ENCODE results near the gene SPATS2. TPM values are rescaled to one million over a fixed set of nuclear protein-coding genes. Genes with fewer than 3 reads are reported as not detected.

SPATS2 gene
- total RNA-seq, 4 donors from 2014 or later = 5.3 to 7.8 (median 6.7) TPM

- no peaks in the 10 kb centered on the region for H3K36me3 ChIP-seq
- peaks cover 8 to 14% of the 10 kb centered on the region in 2 donors for H3K4me1 ChIP-seq
- no peak overlapping the region for H3K27ac ChIP-seq
- H3K27me3 ChIP-seq = peaks cover 28 to 35% (median 35%) of the 10 kb centered on the region in 3 donors
- no peak for ATAC-seq
- DNase-seq = no peak
- intact Hi-C loops (cut with DNase I; ENCODE audit: low total_unique reads) = no loop called here
- no peaks in the 10 kb centered on the region for H3K9me3 ChIP-seq
- in situ Hi-C loops (cut with MboI; ENCODE audit: low sequenced_read_pairs in 4 of 4) = no loop called here
- TF ChIP-seq CTCF (IDR thresholded peaks at IDR 0.05 in 4 of 5, conservative IDR thresholded peaks at IDR 0.05 in 1 of 5) (no peak), POLR2A (IDR thresholded peaks at IDR 0.05) (no peak)
- H3K4me3 ChIP-seq = no peak overlapping the region
These were observed 172.4 kb downstream of the SPATS2 start for GRCh38 chr12:49539406-49540228.

- no peak for ATAC-seq
- intact Hi-C loops (cut with DNase I; ENCODE audit: low total_unique reads) (no loop called here), in situ Hi-C loops (cut with MboI; ENCODE audit: low sequenced_read_pairs in 4 of 4) (no loop called here)
- no peak for DNase-seq
- Histone ChIP-seq H3K4me1 (peaks cover 8 to 14% of the 10 kb centered on the region in 2 donors), H3K36me3 (no peaks in the 10 kb centered on the region), H3K27ac (no peak overlapping the region), H3K27me3 (peaks cover 28 to 35% (median 35%) of the 10 kb centered on the region in 3 donors), H3K4me3 (no peak overlapping the region), H3K9me3 (no peaks in the 10 kb centered on the region)
- TF ChIP-seq CTCF (IDR thresholded peaks at IDR 0.05 in 4 of 5, conservative IDR thresholded peaks at IDR 0.05 in 1 of 5) (no peak), POLR2A (IDR thresholded peaks at IDR 0.05) (no peak)
These were observed 173.2 kb downstream of the SPATS2 start for GRCh38 chr12:49540229-49541139.

GRCh38 chr12:49541140-49541861, 174.0 kb downstream of the SPATS2 start:
- Histone ChIP-seq H3K27me3 (peaks cover 28 to 37% (median 32%) of the 10 kb centered on the region in 3 donors), H3K36me3 (no peaks in the 10 kb centered on the region), H3K27ac (no peak overlapping the region), H3K9me3 (no peaks in the 10 kb centered on the region), H3K4me1 (peaks cover 8 to 14% of the 10 kb centered on the region in 2 donors), H3K4me3 (no peak overlapping the region)
- DNase-seq (no peak), ATAC-seq (no peak)
- intact Hi-C loops (cut with DNase I; ENCODE audit: low total_unique reads) (no loop called here), in situ Hi-C loops (cut with MboI; ENCODE audit: low sequenced_read_pairs in 4 of 4) (no loop called here)
- no peak for TF ChIP-seq POLR2A (IDR thresholded peaks at IDR 0.05)
- TF ChIP-seq CTCF (IDR thresholded peaks at IDR 0.05 in 4 of 5, conservative IDR thresholded peaks at IDR 0.05 in 1 of 5) = no peak

- DNase-seq = no peak
- no peak overlapping the region for H3K27ac ChIP-seq
- H3K27me3 ChIP-seq = peaks cover 24 to 35% (median 30%) of the 10 kb centered on the region in 3 donors
- in situ Hi-C loops (cut with MboI; ENCODE audit: low sequenced_read_pairs in 4 of 4) = no loop called here
- no peak overlapping the region for H3K4me3 ChIP-seq
- intact Hi-C loops (cut with DNase I; ENCODE audit: low total_unique reads) = no loop called here
- H3K36me3 ChIP-seq = no peaks in the 10 kb centered on the region
- H3K4me1 ChIP-seq = peaks cover 8 to 14% of the 10 kb centered on the region in 2 donors
- no peak for TF ChIP-seq CTCF (IDR thresholded peaks at IDR 0.05 in 4 of 5, conservative IDR thresholded peaks at IDR 0.05 in 1 of 5)
- no peak for TF ChIP-seq POLR2A (IDR thresholded peaks at IDR 0.05)
- H3K9me3 ChIP-seq = no peaks in the 10 kb centered on the region
- no peak for ATAC-seq
These were observed 174.7 kb downstream of the SPATS2 start for GRCh38 chr12:49541911-49542505.
